ENCODE measurements around the gene RBBP9.
A peak's percentile ranks its signal among the peaks of the same experiment; 100 is the strongest.

- TF ChIP-seq CTCF (IDR thresholded peaks at IDR 0.05 in 2 of 3, conservative IDR thresholded peaks at IDR 0.05 in 1 of 3; ENCODE audit: insufficient read depth in 2 of 3, low read depth in 1 of 3, low read length in 3 of 3), result no peak
- TF ChIP-seq JUND (IDR thresholded peaks at IDR 0.05; ENCODE audit: borderline replicate concordance, low read depth, low read length), result peak; percentile 13; the same call in 1 of the 2 replicates
- TF ChIP-seq JUND (tag; IDR thresholded peaks at IDR 0.05; ENCODE audit: borderline replicate concordance, low read depth, low read length), result no peak
- TF ChIP-seq ELF4 (CRISPR knock-in tag; IDR thresholded peaks at IDR 0.05), result no peak
- no peak for TF ChIP-seq NR2C1 (IDR thresholded peaks at IDR 0.05)
- 0 out of 2 replicates have a peak, but pooled peaks have one; percentile 15 for TF ChIP-seq NR2C1 (tag; IDR thresholded peaks at IDR 0.05)
- no peak for TF ChIP-seq EZH2 (IDR thresholded peaks at IDR 0.05; ENCODE audit: borderline replicate concordance, low read depth, low read length)
- peak; percentile 61; the same call in 1 of the 2 replicates for TF ChIP-seq ATF7 (IDR thresholded peaks at IDR 0.05)
- TF ChIP-seq SREBF2 (CRISPR knock-in tag; IDR thresholded peaks at IDR 0.05), result no peak
- no peak for TF ChIP-seq ZEB2 (IDR thresholded peaks at IDR 0.05)
- no peak for TF ChIP-seq JUN (IDR thresholded peaks at IDR 0.05; ENCODE audit: borderline replicate concordance, low read depth, low read length)
- TF ChIP-seq JUN (CRISPR knock-in tag; IDR thresholded peaks at IDR 0.05; ENCODE audit: borderline replicate concordance), result no peak
- no peak for TF ChIP-seq RFX5 (IDR thresholded peaks at IDR 0.05; ENCODE audit: low read depth, low read length)
- TF ChIP-seq, protein P1, sequence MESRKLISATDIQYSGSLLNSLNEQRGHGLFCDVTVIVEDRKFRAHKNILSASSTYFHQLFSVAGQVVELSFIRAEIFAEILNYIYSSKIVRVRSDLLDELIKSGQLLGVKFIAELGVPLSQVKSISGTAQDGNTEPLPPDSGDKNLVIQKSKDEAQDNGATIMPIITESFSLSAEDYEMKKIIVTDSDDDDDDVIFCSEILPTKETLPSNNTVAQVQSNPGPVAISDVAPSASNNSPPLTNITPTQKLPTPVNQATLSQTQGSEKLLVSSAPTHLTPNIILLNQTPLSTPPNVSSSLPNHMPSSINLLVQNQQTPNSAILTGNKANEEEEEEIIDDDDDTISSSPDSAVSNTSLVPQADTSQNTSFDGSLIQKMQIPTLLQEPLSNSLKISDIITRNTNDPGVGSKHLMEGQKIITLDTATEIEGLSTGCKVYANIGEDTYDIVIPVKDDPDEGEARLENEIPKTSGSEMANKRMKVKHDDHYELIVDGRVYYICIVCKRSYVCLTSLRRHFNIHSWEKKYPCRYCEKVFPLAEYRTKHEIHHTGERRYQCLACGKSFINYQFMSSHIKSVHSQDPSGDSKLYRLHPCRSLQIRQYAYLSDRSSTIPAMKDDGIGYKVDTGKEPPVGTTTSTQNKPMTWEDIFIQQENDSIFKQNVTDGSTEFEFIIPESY (CRISPR knock-in tag; IDR thresholded peaks at IDR 0.05), result no peak
- no peak for TF ChIP-seq USF2 (CRISPR knock-in tag; IDR thresholded peaks at IDR 0.05)
- TF ChIP-seq, protein P2, sequence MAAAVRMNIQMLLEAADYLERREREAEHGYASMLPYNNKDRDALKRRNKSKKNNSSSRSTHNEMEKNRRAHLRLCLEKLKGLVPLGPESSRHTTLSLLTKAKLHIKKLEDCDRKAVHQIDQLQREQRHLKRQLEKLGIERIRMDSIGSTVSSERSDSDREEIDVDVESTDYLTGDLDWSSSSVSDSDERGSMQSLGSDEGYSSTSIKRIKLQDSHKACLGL (CRISPR knock-in tag; IDR thresholded peaks at IDR 0.05; ENCODE audit: borderline replicate concordance, poor library complexity, severe bottlenecking), result no peak
These were observed at the start of gene RBBP9 for GRCh38 chr20:18496740-18497592.

Measured in K562 (cell line).